Right atrium auricular region (tissue), 2 donors: ENCODE results near the gene STK17A. TPM values are rescaled to one million over a fixed set of nuclear protein-coding genes. Genes with fewer than 3 reads are reported as not detected.

Source experiments
- DNase-seq: peaks from one replicate; pipeline ENCODE4 v3.0.0-alpha.2; 2019; ENCODE audit warnings: low spot score
- H3K27ac ChIP-seq, 2 donors: fragments of 200-600 bp; sonication (generic); 1 replicate in 1 of 2; 2 replicates in 1 of 2; pipeline ENCODE4 v1.5.1; 2016 to 2019
- H3K27me3 ChIP-seq, 2 donors: fragments of 200-600 bp; sonication (generic); one replicate each; pipeline versions ENCODE4 v1.5.1 to v1.6.0; 2017 to 2019
- H3K36me3 ChIP-seq: fragments of 200-600 bp; sonication (generic); one replicate; pipeline ENCODE4 v1.5.1; 2016
- H3K4me1 ChIP-seq, 2 donors: fragments of 200-600 bp; sonication (generic); one replicate each; pipeline versions ENCODE4 v1.5.1 to v1.6.0; 2017 to 2019
- H3K4me3 ChIP-seq, 2 donors: fragments of 200-600 bp; sonication (generic); 1 replicate in 1 of 2; 2 replicates in 1 of 2; pipeline ENCODE4 v1.5.1; 2017 to 2019; ENCODE audit warnings: mild to moderate bottlenecking in 1 of 2, moderate library complexity in 1 of 2
- H3K9me3 ChIP-seq, 2 donors: fragments of 200-600 bp; sonication (generic); one replicate each; pipeline ENCODE4 v1.5.1; 2019
- total RNA-seq, 2 donors: library from RNA; depleted of rRNA; stranded (reverse); fragments of >200 nt; gene quantifications; one replicate each; pipeline ENCODE4 v1.1.0, GENCODE V29; 2016
- TF ChIP-seq, protein P1 (sequence below), 2 donors: fragments of 200-600 bp; sonication (generic); IDR thresholded peaks; one replicate each; pipeline ENCODE4 v1.5.1; 2019; ENCODE audit warnings: antibody characterized with exemption in 2 of 2

Gene STK17A
- total RNA-seq, 2 donors from 2014 or later, result 15.6 to 25.9 TPM

DNA sequence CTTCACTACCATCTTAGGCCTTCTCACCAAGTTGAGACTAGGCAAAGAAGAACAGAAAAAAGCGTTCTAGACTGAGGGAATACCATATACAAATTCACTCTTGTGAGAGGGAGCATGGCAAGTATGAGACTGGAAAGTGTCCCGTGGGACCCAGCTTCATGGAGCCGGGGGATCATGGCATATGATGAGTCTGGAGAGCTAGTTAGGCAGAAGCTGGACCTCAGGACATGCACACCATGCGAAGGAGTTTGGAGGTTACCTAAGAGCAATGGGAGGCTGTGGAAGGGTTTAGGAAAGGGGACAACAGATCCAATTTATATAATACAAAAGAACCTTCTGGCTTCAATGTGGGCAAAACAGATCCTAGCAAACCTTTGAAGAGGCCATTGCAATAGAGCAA, 34.1 kb downstream of the STK17A start:
- H3K4me3 ChIP-seq, result no peak overlapping the region
- DNase-seq, result no peak
- TF ChIP-seq, protein P1, sequence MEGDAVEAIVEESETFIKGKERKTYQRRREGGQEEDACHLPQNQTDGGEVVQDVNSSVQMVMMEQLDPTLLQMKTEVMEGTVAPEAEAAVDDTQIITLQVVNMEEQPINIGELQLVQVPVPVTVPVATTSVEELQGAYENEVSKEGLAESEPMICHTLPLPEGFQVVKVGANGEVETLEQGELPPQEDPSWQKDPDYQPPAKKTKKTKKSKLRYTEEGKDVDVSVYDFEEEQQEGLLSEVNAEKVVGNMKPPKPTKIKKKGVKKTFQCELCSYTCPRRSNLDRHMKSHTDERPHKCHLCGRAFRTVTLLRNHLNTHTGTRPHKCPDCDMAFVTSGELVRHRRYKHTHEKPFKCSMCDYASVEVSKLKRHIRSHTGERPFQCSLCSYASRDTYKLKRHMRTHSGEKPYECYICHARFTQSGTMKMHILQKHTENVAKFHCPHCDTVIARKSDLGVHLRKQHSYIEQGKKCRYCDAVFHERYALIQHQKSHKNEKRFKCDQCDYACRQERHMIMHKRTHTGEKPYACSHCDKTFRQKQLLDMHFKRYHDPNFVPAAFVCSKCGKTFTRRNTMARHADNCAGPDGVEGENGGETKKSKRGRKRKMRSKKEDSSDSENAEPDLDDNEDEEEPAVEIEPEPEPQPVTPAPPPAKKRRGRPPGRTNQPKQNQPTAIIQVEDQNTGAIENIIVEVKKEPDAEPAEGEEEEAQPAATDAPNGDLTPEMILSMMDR (IDR thresholded peaks at IDR 0.05), result no peak
- no peaks in the 10 kb centered on the region for H3K27me3 ChIP-seq
- H3K4me1 ChIP-seq, result peaks cover 0 to 18% of the 10 kb centered on the region in 2 donors
- H3K36me3 ChIP-seq, result peaks cover 4% of the 10 kb centered on the region
- no peaks in the 10 kb centered on the region for H3K9me3 ChIP-seq
- no peak overlapping the region for H3K27ac ChIP-seq

DNA sequence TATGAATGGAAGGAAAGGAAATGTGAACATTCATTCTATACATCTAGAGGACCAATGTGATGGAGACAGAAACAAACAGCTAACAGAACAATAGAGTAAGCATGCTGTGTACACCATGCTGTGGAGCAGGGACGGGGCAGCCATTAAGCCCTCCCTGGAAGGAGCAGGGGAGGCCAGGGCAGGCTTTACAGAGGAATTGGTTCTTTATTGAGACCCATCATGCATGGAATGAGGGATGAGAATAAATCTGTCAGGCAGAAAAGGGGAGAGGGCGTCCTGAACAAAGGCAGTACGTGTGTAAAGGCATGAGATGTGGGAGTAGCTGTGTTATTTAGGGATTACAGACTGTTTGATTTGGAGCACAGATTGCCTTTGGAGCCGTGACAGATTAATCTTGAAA, 35.2 kb downstream of the STK17A start:
- Histone ChIP-seq H3K27ac (no peak overlapping the region), H3K4me3 (no peak overlapping the region), H3K9me3 (no peaks in the 10 kb centered on the region), H3K36me3 (peaks cover 4% of the 10 kb centered on the region), H3K27me3 (no peaks in the 10 kb centered on the region), H3K4me1 (peaks cover 0 to 7% of the 10 kb centered on the region in 2 donors)
- no peak for DNase-seq
- TF ChIP-seq, protein P1 (IDR thresholded peaks at IDR 0.05), result no peak

DNA sequence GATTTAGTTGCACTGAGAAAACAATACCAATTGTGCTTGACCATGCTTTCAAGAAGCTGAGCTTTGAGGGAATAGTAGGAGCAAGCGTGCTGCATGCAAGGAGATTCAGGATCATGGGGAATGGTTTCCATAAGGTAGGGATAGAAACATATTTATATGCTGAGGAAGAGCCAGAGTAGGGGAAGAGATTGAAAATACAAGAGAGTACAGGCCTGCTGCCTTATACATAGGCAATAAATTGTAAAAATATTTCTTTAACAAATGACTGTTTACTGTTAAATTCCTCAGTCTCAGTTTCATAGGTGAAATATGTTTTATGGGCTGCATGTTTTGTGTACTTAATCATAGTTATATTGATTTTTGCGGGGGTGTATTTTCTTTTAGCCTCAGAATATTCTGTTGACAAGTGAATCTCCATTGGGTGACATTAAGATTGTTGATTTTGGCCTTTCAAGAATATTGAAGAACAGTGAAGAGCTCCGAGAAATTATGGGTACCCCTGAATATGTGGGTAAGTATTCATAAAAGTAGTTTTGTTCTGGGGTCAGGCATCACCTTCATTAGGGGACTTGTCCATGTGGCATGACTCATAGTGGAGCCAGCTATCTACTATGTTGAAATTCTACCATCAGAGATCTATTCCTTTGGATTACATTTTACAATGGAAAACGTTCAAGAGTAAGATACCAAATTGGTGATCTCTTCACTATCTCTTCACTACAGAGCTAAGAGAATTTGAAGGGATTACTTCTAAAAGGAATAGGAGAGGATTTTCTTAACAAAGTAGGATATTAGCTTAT, 36.5 kb downstream of the STK17A start:
- Histone ChIP-seq H3K27ac (no peak overlapping the region), H3K9me3 (no peaks in the 10 kb centered on the region), H3K36me3 (peaks cover 7% of the 10 kb centered on the region), H3K4me1 (peaks cover 0 to 7% of the 10 kb centered on the region in 2 donors), H3K4me3 (no peak overlapping the region), H3K27me3 (no peaks in the 10 kb centered on the region)
- DNase-seq, result no peak
- TF ChIP-seq, protein P1 (IDR thresholded peaks at IDR 0.05), result no peak

DNA sequence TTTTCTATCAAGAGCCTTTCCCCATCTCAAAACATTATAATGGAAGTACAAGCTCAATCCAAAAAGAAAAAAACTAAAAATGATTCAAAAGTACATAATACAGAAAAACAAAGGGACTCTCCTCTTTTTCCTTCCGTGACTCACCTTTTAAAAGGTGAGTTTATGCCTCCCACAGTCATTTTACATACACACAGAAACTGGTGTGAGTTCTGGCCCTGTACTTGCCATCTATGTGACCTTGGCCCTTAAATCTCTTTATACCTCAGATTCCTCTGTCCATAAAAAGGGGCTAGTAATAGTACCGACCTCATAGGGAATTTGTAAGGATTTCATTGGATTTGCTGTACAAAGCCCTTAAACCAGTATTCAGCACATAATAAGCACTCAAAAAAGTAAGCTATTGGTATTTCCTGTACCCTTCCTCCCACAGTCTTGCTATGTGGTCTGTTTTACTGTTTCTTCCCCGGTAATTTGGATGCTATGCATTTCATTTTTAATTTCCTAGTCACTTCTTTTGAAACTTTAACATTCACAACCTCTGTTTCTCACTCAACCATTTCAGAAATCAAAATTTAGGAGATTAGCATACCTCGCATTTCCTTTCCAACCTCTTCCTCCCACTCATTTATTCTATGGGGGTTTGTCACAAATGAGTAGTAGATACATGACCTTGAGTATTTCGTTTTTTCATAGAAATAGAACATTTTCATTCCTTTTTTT, 39.0 kb downstream of the STK17A start:
- peaks cover 12% of the 10 kb centered on the region for H3K36me3 ChIP-seq
- DNase-seq, result no peak
- peaks cover 0 to 21% of the 10 kb centered on the region in 2 donors for H3K4me1 ChIP-seq
- no peak overlapping the region for H3K4me3 ChIP-seq
- no peak overlapping the region for H3K27ac ChIP-seq
- TF ChIP-seq, protein P1 (IDR thresholded peaks at IDR 0.05), result no peak
- no peaks in the 10 kb centered on the region for H3K27me3 ChIP-seq
- H3K9me3 ChIP-seq, result no peaks in the 10 kb centered on the region

DNA sequence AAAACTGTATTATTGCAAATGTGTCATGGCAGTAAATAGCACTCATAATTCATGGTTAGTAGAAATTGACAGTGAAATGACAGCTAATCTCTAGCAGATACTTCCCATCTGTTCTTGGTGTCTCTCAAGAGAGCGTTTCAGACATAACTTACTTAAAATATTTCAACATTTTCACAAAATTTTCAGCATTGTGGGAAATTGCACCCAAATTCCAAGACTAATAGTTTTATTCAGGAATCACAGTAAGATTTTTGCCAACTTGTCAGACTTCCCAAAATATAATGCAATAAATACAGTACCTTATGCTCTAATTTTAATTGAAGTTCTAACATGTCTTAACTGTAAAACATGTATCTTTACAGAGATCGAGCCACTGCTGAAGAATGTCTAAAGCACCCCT, 41.2 kb downstream of the STK17A start:
- H3K27me3 ChIP-seq, result no peaks in the 10 kb centered on the region
- H3K4me1 ChIP-seq, result peaks cover 0 to 14% of the 10 kb centered on the region in 2 donors
- TF ChIP-seq, protein P1 (IDR thresholded peaks at IDR 0.05), result no peak
- H3K9me3 ChIP-seq, result no peaks in the 10 kb centered on the region
- H3K4me3 ChIP-seq, result no peak overlapping the region
- no peak for DNase-seq
- peak overlapping the region in 1 of 2 donors; percentile 79 for H3K27ac ChIP-seq
- H3K36me3 ChIP-seq, result peaks cover 9% of the 10 kb centered on the region
